ENCODE measurements around the gene ANO5.

The ANO5 gene

DNA sequence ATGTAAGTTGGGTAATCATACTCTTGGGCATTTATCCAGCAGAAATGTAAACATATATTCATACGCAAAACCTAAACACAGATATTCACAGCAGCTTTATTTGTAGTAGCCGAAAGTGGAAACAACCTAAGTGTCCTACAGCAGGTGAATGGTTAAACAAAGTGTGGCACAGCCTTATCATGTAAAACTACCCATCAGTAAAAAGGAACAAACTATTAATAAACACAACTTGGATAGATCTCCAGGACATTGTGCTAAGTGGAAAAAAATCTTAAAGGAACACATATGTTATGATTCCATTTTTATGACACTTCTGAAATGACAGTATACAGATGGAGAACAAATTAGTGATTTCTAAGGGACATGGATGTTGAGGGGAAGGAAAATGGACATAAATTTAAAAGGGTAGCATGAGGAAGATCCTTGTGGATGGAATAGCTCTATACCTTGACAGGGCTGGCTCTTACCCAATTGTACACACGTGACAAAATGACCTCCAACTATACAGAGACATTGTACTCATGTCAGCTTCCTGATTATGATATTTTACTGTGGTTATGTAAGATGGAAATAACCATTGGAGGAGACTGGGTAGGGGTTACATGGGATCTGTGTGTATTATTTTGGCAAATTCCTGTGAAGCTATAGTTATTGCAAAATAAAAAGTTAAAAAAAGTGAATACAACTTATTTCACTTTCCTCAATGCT, 15.4 kb downstream of the ANO5 start (continued):
- no peak for TF ChIP-seq ZNF324 (tag by site-specific recombination; IDR thresholded peaks at IDR 0.05)
- TF ChIP-seq, protein P1, sequence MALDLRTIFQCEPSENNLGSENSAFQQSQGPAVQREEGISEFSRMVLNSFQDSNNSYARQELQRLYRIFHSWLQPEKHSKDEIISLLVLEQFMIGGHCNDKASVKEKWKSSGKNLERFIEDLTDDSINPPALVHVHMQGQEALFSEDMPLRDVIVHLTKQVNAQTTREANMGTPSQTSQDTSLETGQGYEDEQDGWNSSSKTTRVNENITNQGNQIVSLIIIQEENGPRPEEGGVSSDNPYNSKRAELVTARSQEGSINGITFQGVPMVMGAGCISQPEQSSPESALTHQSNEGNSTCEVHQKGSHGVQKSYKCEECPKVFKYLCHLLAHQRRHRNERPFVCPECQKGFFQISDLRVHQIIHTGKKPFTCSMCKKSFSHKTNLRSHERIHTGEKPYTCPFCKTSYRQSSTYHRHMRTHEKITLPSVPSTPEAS (tag by site-specific recombination; IDR thresholded peaks at IDR 0.05), result no peak
- TF ChIP-seq, protein P2, sequence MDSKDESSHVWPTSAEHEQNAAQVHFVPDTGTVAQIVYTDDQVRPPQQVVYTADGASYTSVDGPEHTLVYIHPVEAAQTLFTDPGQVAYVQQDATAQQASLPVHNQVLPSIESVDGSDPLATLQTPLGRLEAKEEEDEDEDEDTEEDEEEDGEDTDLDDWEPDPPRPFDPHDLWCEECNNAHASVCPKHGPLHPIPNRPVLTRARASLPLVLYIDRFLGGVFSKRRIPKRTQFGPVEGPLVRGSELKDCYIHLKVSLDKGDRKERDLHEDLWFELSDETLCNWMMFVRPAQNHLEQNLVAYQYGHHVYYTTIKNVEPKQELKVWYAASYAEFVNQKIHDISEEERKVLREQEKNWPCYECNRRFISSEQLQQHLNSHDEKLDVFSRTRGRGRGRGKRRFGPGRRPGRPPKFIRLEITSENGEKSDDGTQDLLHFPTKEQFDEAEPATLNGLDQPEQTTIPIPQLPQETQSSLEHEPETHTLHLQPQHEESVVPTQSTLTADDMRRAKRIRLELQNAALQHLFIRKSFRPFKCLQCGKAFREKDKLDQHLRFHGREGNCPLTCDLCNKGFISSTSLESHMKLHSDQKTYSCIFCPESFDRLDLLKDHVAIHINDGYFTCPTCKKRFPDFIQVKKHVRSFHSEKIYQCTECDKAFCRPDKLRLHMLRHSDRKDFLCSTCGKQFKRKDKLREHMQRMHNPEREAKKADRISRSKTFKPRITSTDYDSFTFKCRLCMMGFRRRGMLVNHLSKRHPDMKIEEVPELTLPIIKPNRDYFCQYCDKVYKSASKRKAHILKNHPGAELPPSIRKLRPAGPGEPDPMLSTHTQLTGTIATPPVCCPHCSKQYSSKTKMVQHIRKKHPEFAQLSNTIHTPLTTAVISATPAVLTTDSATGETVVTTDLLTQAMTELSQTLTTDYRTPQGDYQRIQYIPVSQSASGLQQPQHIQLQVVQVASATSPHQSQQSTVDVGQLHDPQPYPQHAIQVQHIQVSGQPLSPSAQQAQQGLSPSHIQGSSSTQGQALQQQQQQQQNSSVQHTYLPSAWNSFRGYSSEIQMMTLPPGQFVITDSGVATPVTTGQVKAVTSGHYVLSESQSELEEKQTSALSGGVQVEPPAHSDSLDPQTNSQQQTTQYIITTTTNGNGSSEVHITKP (tag by site-specific recombination; IDR thresholded peaks at IDR 0.05), result no peak
- TF ChIP-seq, protein P3, sequence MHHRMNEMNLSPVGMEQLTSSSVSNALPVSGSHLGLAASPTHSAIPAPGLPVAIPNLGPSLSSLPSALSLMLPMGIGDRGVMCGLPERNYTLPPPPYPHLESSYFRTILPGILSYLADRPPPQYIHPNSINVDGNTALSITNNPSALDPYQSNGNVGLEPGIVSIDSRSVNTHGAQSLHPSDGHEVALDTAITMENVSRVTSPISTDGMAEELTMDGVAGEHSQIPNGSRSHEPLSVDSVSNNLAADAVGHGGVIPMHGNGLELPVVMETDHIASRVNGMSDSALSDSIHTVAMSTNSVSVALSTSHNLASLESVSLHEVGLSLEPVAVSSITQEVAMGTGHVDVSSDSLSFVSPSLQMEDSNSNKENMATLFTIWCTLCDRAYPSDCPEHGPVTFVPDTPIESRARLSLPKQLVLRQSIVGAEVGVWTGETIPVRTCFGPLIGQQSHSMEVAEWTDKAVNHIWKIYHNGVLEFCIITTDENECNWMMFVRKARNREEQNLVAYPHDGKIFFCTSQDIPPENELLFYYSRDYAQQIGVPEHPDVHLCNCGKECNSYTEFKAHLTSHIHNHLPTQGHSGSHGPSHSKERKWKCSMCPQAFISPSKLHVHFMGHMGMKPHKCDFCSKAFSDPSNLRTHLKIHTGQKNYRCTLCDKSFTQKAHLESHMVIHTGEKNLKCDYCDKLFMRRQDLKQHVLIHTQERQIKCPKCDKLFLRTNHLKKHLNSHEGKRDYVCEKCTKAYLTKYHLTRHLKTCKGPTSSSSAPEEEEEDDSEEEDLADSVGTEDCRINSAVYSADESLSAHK (tag by site-specific recombination; IDR thresholded peaks at IDR 0.05), result no peak
- no peak for TF ChIP-seq ZNF76 (tag by site-specific recombination; IDR thresholded peaks at IDR 0.05; ENCODE audit: borderline replicate concordance, low read depth)
- TF ChIP-seq, protein P4, sequence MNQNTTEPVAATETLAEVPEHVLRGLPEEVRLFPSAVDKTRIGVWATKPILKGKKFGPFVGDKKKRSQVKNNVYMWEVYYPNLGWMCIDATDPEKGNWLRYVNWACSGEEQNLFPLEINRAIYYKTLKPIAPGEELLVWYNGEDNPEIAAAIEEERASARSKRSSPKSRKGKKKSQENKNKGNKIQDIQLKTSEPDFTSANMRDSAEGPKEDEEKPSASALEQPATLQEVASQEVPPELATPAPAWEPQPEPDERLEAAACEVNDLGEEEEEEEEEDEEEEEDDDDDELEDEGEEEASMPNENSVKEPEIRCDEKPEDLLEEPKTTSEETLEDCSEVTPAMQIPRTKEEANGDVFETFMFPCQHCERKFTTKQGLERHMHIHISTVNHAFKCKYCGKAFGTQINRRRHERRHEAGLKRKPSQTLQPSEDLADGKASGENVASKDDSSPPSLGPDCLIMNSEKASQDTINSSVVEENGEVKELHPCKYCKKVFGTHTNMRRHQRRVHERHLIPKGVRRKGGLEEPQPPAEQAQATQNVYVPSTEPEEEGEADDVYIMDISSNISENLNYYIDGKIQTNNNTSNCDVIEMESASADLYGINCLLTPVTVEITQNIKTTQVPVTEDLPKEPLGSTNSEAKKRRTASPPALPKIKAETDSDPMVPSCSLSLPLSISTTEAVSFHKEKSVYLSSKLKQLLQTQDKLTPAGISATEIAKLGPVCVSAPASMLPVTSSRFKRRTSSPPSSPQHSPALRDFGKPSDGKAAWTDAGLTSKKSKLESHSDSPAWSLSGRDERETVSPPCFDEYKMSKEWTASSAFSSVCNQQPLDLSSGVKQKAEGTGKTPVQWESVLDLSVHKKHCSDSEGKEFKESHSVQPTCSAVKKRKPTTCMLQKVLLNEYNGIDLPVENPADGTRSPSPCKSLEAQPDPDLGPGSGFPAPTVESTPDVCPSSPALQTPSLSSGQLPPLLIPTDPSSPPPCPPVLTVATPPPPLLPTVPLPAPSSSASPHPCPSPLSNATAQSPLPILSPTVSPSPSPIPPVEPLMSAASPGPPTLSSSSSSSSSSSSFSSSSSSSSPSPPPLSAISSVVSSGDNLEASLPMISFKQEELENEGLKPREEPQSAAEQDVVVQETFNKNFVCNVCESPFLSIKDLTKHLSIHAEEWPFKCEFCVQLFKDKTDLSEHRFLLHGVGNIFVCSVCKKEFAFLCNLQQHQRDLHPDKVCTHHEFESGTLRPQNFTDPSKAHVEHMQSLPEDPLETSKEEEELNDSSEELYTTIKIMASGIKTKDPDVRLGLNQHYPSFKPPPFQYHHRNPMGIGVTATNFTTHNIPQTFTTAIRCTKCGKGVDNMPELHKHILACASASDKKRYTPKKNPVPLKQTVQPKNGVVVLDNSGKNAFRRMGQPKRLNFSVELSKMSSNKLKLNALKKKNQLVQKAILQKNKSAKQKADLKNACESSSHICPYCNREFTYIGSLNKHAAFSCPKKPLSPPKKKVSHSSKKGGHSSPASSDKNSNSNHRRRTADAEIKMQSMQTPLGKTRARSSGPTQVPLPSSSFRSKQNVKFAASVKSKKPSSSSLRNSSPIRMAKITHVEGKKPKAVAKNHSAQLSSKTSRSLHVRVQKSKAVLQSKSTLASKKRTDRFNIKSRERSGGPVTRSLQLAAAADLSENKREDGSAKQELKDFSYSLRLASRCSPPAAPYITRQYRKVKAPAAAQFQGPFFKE (tag by site-specific recombination; IDR thresholded peaks at IDR 0.05; ENCODE audit: borderline replicate concordance), result no peak
- TF ChIP-seq, protein P5, sequence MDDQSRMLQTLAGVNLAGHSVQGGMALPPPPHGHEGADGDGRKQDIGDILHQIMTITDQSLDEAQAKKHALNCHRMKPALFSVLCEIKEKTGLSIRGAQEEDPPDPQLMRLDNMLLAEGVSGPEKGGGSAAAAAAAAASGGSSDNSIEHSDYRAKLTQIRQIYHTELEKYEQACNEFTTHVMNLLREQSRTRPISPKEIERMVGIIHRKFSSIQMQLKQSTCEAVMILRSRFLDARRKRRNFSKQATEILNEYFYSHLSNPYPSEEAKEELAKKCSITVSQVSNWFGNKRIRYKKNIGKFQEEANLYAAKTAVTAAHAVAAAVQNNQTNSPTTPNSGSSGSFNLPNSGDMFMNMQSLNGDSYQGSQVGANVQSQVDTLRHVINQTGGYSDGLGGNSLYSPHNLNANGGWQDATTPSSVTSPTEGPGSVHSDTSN (CRISPR knock-in tag; IDR thresholded peaks at IDR 0.05), result no peak
- no peak for TF ChIP-seq GLIS1 (tag by site-specific recombination; IDR thresholded peaks at IDR 0.05)
- no peak for TF ChIP-seq SALL2 (tag by site-specific recombination; IDR thresholded peaks at IDR 0.05; ENCODE audit: borderline replicate concordance)
- no peak for TF ChIP-seq ZNF121 (tag by site-specific recombination; IDR thresholded peaks at IDR 0.05)
- TF ChIP-seq ZNF768 (tag by site-specific recombination; IDR thresholded peaks at IDR 0.05), result no peak
- TF ChIP-seq, protein P6, sequence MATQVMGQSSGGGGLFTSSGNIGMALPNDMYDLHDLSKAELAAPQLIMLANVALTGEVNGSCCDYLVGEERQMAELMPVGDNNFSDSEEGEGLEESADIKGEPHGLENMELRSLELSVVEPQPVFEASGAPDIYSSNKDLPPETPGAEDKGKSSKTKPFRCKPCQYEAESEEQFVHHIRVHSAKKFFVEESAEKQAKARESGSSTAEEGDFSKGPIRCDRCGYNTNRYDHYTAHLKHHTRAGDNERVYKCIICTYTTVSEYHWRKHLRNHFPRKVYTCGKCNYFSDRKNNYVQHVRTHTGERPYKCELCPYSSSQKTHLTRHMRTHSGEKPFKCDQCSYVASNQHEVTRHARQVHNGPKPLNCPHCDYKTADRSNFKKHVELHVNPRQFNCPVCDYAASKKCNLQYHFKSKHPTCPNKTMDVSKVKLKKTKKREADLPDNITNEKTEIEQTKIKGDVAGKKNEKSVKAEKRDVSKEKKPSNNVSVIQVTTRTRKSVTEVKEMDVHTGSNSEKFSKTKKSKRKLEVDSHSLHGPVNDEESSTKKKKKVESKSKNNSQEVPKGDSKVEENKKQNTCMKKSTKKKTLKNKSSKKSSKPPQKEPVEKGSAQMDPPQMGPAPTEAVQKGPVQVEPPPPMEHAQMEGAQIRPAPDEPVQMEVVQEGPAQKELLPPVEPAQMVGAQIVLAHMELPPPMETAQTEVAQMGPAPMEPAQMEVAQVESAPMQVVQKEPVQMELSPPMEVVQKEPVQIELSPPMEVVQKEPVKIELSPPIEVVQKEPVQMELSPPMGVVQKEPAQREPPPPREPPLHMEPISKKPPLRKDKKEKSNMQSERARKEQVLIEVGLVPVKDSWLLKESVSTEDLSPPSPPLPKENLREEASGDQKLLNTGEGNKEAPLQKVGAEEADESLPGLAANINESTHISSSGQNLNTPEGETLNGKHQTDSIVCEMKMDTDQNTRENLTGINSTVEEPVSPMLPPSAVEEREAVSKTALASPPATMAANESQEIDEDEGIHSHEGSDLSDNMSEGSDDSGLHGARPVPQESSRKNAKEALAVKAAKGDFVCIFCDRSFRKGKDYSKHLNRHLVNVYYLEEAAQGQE (tag by site-specific recombination; IDR thresholded peaks at IDR 0.05), result no peak
- TF ChIP-seq ZNF561 (tag by site-specific recombination; IDR thresholded peaks at IDR 0.05; ENCODE audit: borderline replicate concordance), result no peak
